ENCODE data around the gene SAV1.
"Not testable (repeated sequence)": the region's sequence is repeated elsewhere in the genome, so short reads cannot be mapped to it uniquely, and the experiment has no call there.

Gene SAV1

GRCh38 chr14:50667996-50668825, at the start of gene SAV1:
TSS of gene SAV1 (minus strand) at chr14:50668306. CDS start at chr14:50667967, 339 bp downstream.
- DNase-seq (ENCODE audit: low read depth in 2 of 2) = peak; percentile 43 to 47

- no peak for DNase-seq (ENCODE audit: low read depth in 2 of 2)
Observed at GRCh38 chr14:50717811-50718210, 49.7 kb upstream of the SAV1 start.

- no peak for DNase-seq (ENCODE audit: low read depth in 2 of 2)
Observed at GRCh38 chr14:50714450-50715073, 46.5 kb upstream of the SAV1 start.

GRCh38 chr14:50711043-50711442, 42.9 kb upstream of the SAV1 start:
- DNase-seq (ENCODE audit: low read depth in 2 of 2) = no peak

- DNase-seq (ENCODE audit: low read depth in 2 of 2) = no peak
Observed at GRCh38 chr14:50705026-50705593, 37.0 kb upstream of the SAV1 start.

- no peak for DNase-seq (ENCODE audit: low read depth in 2 of 2)
Observed at GRCh38 chr14:50704454-50705010, 36.4 kb upstream of the SAV1 start.

GRCh38 chr14:50697659-50698290, 29.7 kb upstream of the SAV1 start:
- no peak for DNase-seq (ENCODE audit: low read depth in 2 of 2)

GRCh38 chr14:50694260-50694659, 26.2 kb upstream of the SAV1 start:
- DNase-seq (ENCODE audit: low read depth in 2 of 2) = not testable (repeated sequence)

GRCh38 chr14:50688875-50689274, 20.8 kb upstream of the SAV1 start:
- no peak for DNase-seq (ENCODE audit: low read depth in 2 of 2)

GRCh38 chr14:50679674-50680073, 11.6 kb upstream of the SAV1 start:
- no peak for DNase-seq (ENCODE audit: low read depth in 2 of 2)

- DNase-seq (ENCODE audit: low read depth in 2 of 2) = no peak
Observed at GRCh38 chr14:50678163-50678562, 10.1 kb upstream of the SAV1 start.

- no peak for DNase-seq (ENCODE audit: low read depth in 2 of 2)
Observed at GRCh38 chr14:50677527-50678063, 9.5 kb upstream of the SAV1 start.

- no peak for DNase-seq (ENCODE audit: low read depth in 2 of 2)
Observed at GRCh38 chr14:50676814-50677516, 8.9 kb upstream of the SAV1 start.

GRCh38 chr14:50675597-50675996, 7.5 kb upstream of the SAV1 start:
- DNase-seq (ENCODE audit: low read depth in 2 of 2) = no peak

GRCh38 chr14:50670866-50671256, 2.8 kb upstream of the SAV1 start:
- no peak for DNase-seq (ENCODE audit: low read depth in 2 of 2)

- no peak for DNase-seq (ENCODE audit: low read depth in 2 of 2)
Observed at GRCh38 chr14:50670196-50670865, 2.2 kb upstream of the SAV1 start.

- DNase-seq (ENCODE audit: low read depth in 2 of 2) = no peak
Observed at GRCh38 chr14:50669441-50669986, 1.4 kb upstream of the SAV1 start.

- DNase-seq (ENCODE audit: low read depth in 2 of 2) = no peak
Observed at GRCh38 chr14:50668826-50669143, 679 bp upstream of the SAV1 start.

- DNase-seq (ENCODE audit: low read depth in 2 of 2) = peak in 1 of 2 experiments; percentile 1
Observed at GRCh38 chr14:50667684-50667995, 466 bp downstream of the SAV1 start.

GRCh38 chr14:50666772-50667683, 1.1 kb downstream of the SAV1 start:
- peak in 1 of 2 experiments; percentile 9 for DNase-seq (ENCODE audit: low read depth in 2 of 2)

All from stimulated activated CD4-positive, alpha-beta T cell treated with anti-CD3 and anti-CD28 coated beads, Interleukin-12 subunit alpha, Interleukin-12 subunit beta, amount 100 ng/mL, for 24 hours (primary cell).